H9 (cell line): ENCODE data around the gene NFE2L2. TPM values are rescaled to one million over a fixed set of nuclear protein-coding genes. Genes with fewer than 3 reads are reported as not detected.

Source experiments
- DNase-seq: peaks from one replicate; pipeline ENCODE4 v3.0.0-alpha.2; 2017
- H2AFZ ChIP-seq: one replicate; pipeline ENCODE4 v1.6.1; 2013; ENCODE audit warnings: mild to moderate bottlenecking, low read length, control low read depth, moderate library complexity
- H2AK5ac ChIP-seq: 2 replicates; pipeline ENCODE4 v1.6.1; 2013; ENCODE audit warnings: low read length, control low read depth, mixed read lengths; ENCODE audit not compliant: insufficient read length
- H2BK120ac ChIP-seq: one replicate; pipeline ENCODE4 v1.6.1; 2013; ENCODE audit warnings: low read depth, mild to moderate bottlenecking, low read length, control low read depth, inconsistent platforms; ENCODE audit not compliant: poor library complexity, severe bottlenecking
- H2BK12ac ChIP-seq: 2 replicates; pipeline ENCODE4 v1.6.1; 2013; ENCODE audit warnings: low read length, control low read depth, mixed read lengths, low read depth; ENCODE audit not compliant: insufficient read length
- H2BK15ac ChIP-seq: 2 replicates; pipeline ENCODE4 v1.6.1; 2013; ENCODE audit warnings: low read depth, low read length, control low read depth
- H2BK20ac ChIP-seq: one replicate; pipeline ENCODE4 v1.6.1; 2013; ENCODE audit warnings: low read depth, mild to moderate bottlenecking, low read length, control low read depth, inconsistent platforms; ENCODE audit not compliant: poor library complexity, severe bottlenecking
- H2BK5ac ChIP-seq: 2 replicates; pipeline ENCODE4 v1.6.1; 2013; ENCODE audit warnings: low read length, control low read depth, mixed read lengths; ENCODE audit not compliant: insufficient read length
- H3K14ac ChIP-seq: 2 replicates; pipeline ENCODE4 v1.6.1; 2013; ENCODE audit warnings: low read length, control low read depth; ENCODE audit not compliant: insufficient read depth
- H3K18ac ChIP-seq: 2 replicates; pipeline ENCODE4 v1.6.1; 2013; ENCODE audit warnings: low read depth, mild to moderate bottlenecking, mixed read lengths, low read length, control low read depth; ENCODE audit not compliant: insufficient read length
- H3K23ac ChIP-seq: 2 replicates; pipeline ENCODE4 v1.6.1; 2013; ENCODE audit warnings: low read length, control low read depth, mixed read lengths, low read depth; ENCODE audit not compliant: insufficient read length
- H3K23me2 ChIP-seq: 2 replicates; pipeline ENCODE4 v1.6.1; 2013; ENCODE audit warnings: low read depth, mild to moderate bottlenecking, mixed read lengths, low read length, control low read depth; ENCODE audit not compliant: insufficient read length, poor library complexity, severe bottlenecking
- H3K27ac ChIP-seq: 2 replicates; pipeline ENCODE4 v1.5.1; 2013; ENCODE audit warnings: low read length, control low read depth, mixed read lengths, low read depth; ENCODE audit not compliant: insufficient read length
- H3K27me3 ChIP-seq: 2 replicates; pipeline ENCODE4 v1.6.1; 2013; ENCODE audit warnings: low read length, control low read depth, inconsistent platforms; ENCODE audit not compliant: insufficient read depth
- H3K4ac ChIP-seq: 2 replicates; pipeline ENCODE4 v1.6.1; 2013; ENCODE audit warnings: low read depth, mild to moderate bottlenecking, control low read depth, inconsistent platforms, low read length, moderate library complexity
- H3K4me1 ChIP-seq: 2 replicates; pipeline ENCODE4 v1.6.1; 2013; ENCODE audit warnings: low read length, control low read depth, inconsistent platforms; ENCODE audit not compliant: insufficient read depth
- H3K4me2 ChIP-seq: 2 replicates; pipeline ENCODE4 v1.6.1; 2013; ENCODE audit warnings: low read length, control low read depth, mixed read lengths; ENCODE audit not compliant: insufficient read length, insufficient read depth
- H3K56ac ChIP-seq: 2 replicates; pipeline ENCODE4 v1.6.1; 2013; ENCODE audit warnings: low read depth, mild to moderate bottlenecking, mixed read lengths, low read length, control low read depth; ENCODE audit not compliant: insufficient read length
- H3K79me1 ChIP-seq: 2 replicates; pipeline ENCODE4 v1.6.1; 2013; ENCODE audit warnings: low read depth, mild to moderate bottlenecking, moderate library complexity, low read length, control low read depth, inconsistent platforms; ENCODE audit not compliant: insufficient read depth, poor library complexity, severe bottlenecking
- H3K79me2 ChIP-seq: 2 replicates; pipeline ENCODE4 v1.6.1; 2013; ENCODE audit warnings: low read length, control low read depth, inconsistent platforms; ENCODE audit not compliant: insufficient read depth
- H3K9ac ChIP-seq: 2 replicates; pipeline ENCODE4 v1.6.1; 2013; ENCODE audit warnings: low read length, control low read depth, mixed read lengths; ENCODE audit not compliant: insufficient read length; ENCODE audit errors: extremely low read depth
- H3K9me3 ChIP-seq: one replicate; pipeline ENCODE4 v1.6.1; 2013; ENCODE audit warnings: low read depth, low read length, inconsistent platforms; ENCODE audit not compliant: control insufficient read depth
- H3T11ph ChIP-seq: one replicate; pipeline ENCODE4 v1.6.1; 2013; ENCODE audit warnings: mild to moderate bottlenecking, low read length, control low read depth, inconsistent platforms
- H4K20me1 ChIP-seq: one replicate; pipeline ENCODE4 v1.6.1; 2013; ENCODE audit not compliant: control insufficient read depth, insufficient read length, insufficient read depth
- H4K5ac ChIP-seq: 2 replicates; pipeline ENCODE4 v1.6.1; 2013; ENCODE audit warnings: low read depth, mild to moderate bottlenecking, mixed read lengths, low read length, control low read depth; ENCODE audit not compliant: insufficient read length
- H4K8ac ChIP-seq: replicated peaks from 2 replicates; pipeline ENCODE4 v1.6.1; 2013; ENCODE audit warnings: low read length, control low read depth, mixed read lengths, low read depth; ENCODE audit not compliant: insufficient read length
- H4K91ac ChIP-seq: 2 replicates; pipeline ENCODE4 v1.6.1; 2013; ENCODE audit warnings: low read depth, mild to moderate bottlenecking, moderate library complexity, mixed read lengths, low read length, control low read depth; ENCODE audit not compliant: insufficient read length
- H3K27ac Mint-ChIP-seq, 3 experiments: 2 replicates in 2 of 3; 3 replicates in 1 of 3; pipeline ENCODE4 v1.8.0; 2020 to 2021; ENCODE audit warnings: mixed read lengths in 3 of 3, mild to moderate bottlenecking in 1 of 3, moderate library complexity in 1 of 3
- H3K27me3 Mint-ChIP-seq: 2 replicates; pipeline ENCODE4 v1.8.0; 2021; ENCODE audit warnings: low read depth, mild to moderate bottlenecking, moderate library complexity, mixed read lengths
- H3K36me3 Mint-ChIP-seq, 3 experiments: 2 replicates in 2 of 3; 3 replicates in 1 of 3; pipeline ENCODE4 v1.8.0; 2020 to 2021; ENCODE audit warnings: low read depth in 3 of 3, mixed read lengths in 3 of 3; ENCODE audit not compliant: insufficient read depth in 1 of 3
- H3K4me1 Mint-ChIP-seq, 2 experiments: 2 replicates each; pipeline ENCODE4 v1.8.0; 2020; ENCODE audit warnings: mixed read lengths in 2 of 2
- H3K4me3 Mint-ChIP-seq, 2 experiments: 2 replicates in 1 of 2; 3 replicates in 1 of 2; pipeline ENCODE4 v1.8.0; 2020 to 2021; ENCODE audit warnings: mild to moderate bottlenecking in 2 of 2, mixed read lengths in 2 of 2, moderate library complexity in 1 of 2
- H3K9me3 Mint-ChIP-seq, 2 experiments: 2 replicates in 1 of 2; 3 replicates in 1 of 2; pipeline ENCODE4 v1.8.0; 2020; ENCODE audit warnings: mild to moderate bottlenecking in 2 of 2, mixed read lengths in 2 of 2, moderate library complexity in 1 of 2
- CTCF ChIP-seq: fragments of 200-600 bp; sonication (generic); conservative IDR thresholded peaks from 3 replicates; pipeline ENCODE4 v1.8.0; 2021; ENCODE audit warnings: antibody characterized with exemption, mild to moderate bottlenecking
- microRNA-seq: library from miRNA; unstranded; fragments of <30 nt; microRNA quantifications from one replicate; pipeline ENCODE4, GENCODE V29; 2020; ENCODE audit warnings: borderline microRNAs expressed
- total RNA-seq: library from RNA; stranded (reverse); gene quantifications from 2 replicates; pipeline ENCODE4 v1.2.1, GENCODE V29; 2021

Gene NFE2L2
- total RNA-seq, 1 experiment from 2014 or later: 42.5 TPM

GRCh38 chr2:177183860-177184259 lies 80.7 kb downstream of the NFE2L2 start:
- Histone ChIP-seq H2BK20ac (no peak overlapping the region), H4K8ac (no peak overlapping the region), H2BK120ac (no peak overlapping the region), H3K23ac (no peak overlapping the region), H3K14ac (no peak overlapping the region), H3K4me2 (no peak overlapping the region), H3K4me1 (no peaks in the 10 kb centered on the region; the same call in 1 of the 2 replicates), H3K18ac (no peak overlapping the region), H3K27me3 (no peaks in the 10 kb centered on the region), H3K9ac (no peak overlapping the region), H3T11ph (no peak overlapping the region), H3K27ac (no peak overlapping the region), H2BK5ac (no peak overlapping the region), H4K5ac (no peak overlapping the region), H3K79me2 (no peaks in the 10 kb centered on the region), H3K23me2 (no peaks in the 10 kb centered on the region), H3K9me3 (no peaks in the 10 kb centered on the region), H2AK5ac (no peak overlapping the region), H4K91ac (no peak overlapping the region), H2BK12ac (no peak overlapping the region), H3K4ac (no peak overlapping the region), H2AFZ (no peak overlapping the region), H2BK15ac (no peak overlapping the region), H3K79me1 (no peaks in the 10 kb centered on the region), H3K56ac (no peak overlapping the region), H4K20me1 (no peaks in the 10 kb centered on the region)
- H3K4me1 Mint-ChIP-seq: peaks cover 9 to 13% of the 10 kb centered on the region in 2 experiments
- H3K36me3 Mint-ChIP-seq: no peaks in the 10 kb centered on the region; a peak in 1 of 7 replicates
- DNase-seq: no peak
- H3K4me3 Mint-ChIP-seq: no peak overlapping the region
- no peaks in the 10 kb centered on the region for H3K27me3 Mint-ChIP-seq
- H3K9me3 Mint-ChIP-seq: no peaks in the 10 kb centered on the region; a peak in 1 of 5 replicates
- H3K27ac Mint-ChIP-seq: no peak overlapping the region
- no peak for TF ChIP-seq CTCF

Small RNA genes lying within 50 kb of the gene (microRNA-seq; reads per million reads assigned to microRNA genes)
- gene MIR3128 (not detected), gene MIR6512 (not detected)

Other genes with a start within 250 kb of the NFE2L2 start
- 405 and 419 TPM in 2 replicates for gene HNRNPA3, start 51.9 kb downstream of the NFE2L2 start, total RNA-seq
- 60.1 and 60.9 TPM in 2 replicates for gene AGPS, start 128.0 kb upstream of the NFE2L2 start, total RNA-seq